ENCODE measurements around the gene CLDN16.
A peak's percentile ranks its signal among the peaks of the same experiment; 100 is the strongest.

CLDN16 gene

DNA sequence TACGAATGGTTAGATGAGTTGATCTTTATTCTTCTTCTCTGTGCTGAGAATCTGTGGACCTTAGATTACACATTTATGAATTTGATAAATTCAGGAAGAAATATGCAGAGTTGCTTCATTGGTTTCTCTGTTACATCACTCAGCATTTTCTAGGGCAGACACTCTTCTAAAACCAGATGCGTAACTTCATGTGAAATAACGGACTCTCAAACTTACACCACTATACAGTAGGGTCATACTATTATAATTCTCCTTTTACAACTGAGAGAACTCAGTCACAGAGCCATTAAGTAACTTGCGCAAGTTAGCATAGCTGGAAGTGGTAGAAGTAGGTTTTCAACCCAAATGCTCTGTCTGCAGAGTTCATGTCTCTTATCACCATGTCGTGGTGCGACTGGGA lies 56.0 kb downstream of the CLDN16 start:
- no peak for DNase-seq

GRCh38 chr3:190444576-190445145 lies 56.7 kb downstream of the CLDN16 start:
- no peak for DNase-seq

DNA sequence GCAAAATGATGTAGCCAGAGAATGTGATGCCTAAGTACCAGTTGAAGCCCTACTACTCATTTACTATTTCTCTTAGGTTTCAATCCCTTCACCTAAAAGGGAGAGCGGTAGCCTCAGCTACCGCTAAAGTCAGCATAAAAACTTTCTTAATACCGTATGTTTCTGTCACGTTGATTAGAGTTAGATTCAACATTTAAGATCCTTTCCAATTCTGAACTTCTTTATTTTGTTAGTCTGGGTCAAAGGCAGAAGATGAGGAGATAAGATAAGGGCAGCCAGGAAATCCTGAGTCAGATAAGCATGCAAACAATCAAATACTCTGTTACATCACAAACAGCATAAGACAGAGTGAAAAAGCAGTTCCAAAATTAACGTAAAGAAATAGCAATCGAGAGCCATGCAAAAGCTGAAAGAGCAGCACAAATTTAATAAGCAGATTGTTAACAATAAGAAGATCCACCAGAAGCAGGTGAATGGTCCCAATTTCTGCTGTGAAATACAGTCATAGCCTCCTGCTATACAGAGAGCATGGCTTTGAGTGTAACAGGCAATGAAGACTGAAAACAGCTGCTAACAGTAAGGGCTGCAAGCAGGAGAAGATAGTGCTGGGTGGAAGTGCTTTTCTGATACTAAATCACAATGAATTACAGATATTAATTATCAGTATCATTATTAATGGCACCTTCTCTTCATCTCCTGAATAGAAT lies 58.8 kb downstream of the CLDN16 start:
- peak in 1 of 2 donors; percentile 11 for DNase-seq

DNA sequence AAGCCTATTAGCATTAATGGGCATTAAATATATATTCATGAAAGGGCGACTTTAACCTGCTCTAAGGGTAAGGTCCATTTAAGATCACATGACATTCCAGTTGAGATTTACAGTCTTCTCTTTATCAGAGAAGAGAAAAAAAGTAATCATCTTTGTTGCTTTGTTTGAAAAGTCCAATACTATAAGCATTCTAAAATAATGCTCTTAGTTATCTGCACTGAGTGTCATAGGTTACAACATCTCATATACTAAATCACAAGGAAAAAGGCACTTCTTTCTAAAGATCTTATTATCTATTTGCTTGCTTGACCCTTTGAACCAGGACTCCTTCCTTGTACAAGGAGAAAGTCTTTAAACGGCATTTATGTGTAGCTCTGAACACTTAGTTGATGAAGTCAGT lies 60.3 kb downstream of the CLDN16 start:
- DNase-seq: no peak

DNA sequence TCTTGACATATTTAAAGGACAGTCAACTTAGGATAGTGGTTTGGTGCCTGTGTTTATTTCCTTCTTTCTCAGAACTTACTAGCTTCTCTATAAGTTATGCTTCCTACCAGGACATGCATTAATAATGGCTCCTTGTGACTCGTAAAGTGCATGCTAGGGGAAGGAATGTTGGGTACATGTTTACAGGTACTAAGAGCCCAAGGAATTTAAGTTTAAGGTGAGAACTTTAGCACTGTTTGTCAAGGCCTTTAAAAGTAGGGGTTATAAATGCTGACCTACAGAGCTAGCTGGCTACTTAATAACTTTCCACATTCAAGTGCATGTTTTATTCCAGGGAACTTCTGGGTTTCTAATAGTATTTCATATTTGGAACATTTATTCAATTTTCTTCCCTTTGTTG lies 61.8 kb downstream of the CLDN16 start, which contains the start of gene TMEM207:
TSS of gene TMEM207 (minus strand) at position 101 of the 400 bp plus-strand sequence. CDS start at position 9, 92 bp downstream.
- DNase-seq: no peak

- DNase-seq: no peak
Observed at GRCh38 chr3:190455828-190456227, 67.9 kb downstream of the CLDN16 start.

DNA sequence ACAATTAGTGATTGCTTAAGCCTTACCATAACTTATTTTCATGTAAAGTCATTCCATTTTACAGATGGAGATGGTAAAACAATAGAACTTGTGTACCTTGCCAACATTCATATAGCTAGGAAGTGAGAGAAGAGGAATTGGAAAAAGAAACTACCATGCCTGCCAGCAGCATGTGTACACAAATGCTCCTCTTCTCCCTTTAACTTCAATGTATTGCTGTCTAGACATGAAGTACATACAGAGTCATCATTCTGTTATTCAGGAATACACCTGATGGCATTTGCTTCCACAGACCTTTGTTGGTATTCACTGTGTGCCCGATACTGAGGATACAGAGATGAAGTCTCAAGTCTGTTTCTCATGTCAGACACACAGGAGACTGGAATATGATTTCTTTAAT lies 68.8 kb downstream of the CLDN16 start:
- DNase-seq: no peak

DNA sequence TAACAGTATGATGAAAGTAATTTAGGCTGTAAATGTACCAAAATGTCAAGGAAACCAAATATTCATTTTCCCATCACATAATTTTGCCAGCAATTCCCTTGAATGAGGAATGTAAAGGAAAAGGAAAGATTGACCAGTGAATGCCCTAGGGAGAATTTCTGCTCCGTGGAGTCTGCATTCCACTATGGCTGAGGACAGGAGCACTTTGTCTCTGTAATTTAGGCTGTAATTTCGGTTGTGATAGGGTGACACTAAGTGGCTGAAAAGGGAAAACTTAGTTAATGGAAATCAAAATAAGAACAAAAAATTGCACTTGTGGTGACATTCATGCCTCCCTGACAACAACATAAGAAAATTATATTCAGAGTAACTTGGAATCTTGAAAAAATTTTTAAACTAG lies 70.1 kb downstream of the CLDN16 start:
- DNase-seq: no peak

All from CD4-positive, alpha-beta T cell treated with Interleukin-1 beta for 1 hour (primary cell).